Left forelimb (tissue), 1 donor: ENCODE results near the gene TCF25.
"Not testable (repeated sequence)": the region's sequence is repeated elsewhere in the genome, so short reads cannot be mapped to it uniquely, and the experiment has no call there.

Experiments
- DNase-seq: peaks from one replicate; pipeline ENCODE4 v3.0.0-alpha.2; 2018; ENCODE audit warnings: low spot score

The TCF25 gene

DNA sequence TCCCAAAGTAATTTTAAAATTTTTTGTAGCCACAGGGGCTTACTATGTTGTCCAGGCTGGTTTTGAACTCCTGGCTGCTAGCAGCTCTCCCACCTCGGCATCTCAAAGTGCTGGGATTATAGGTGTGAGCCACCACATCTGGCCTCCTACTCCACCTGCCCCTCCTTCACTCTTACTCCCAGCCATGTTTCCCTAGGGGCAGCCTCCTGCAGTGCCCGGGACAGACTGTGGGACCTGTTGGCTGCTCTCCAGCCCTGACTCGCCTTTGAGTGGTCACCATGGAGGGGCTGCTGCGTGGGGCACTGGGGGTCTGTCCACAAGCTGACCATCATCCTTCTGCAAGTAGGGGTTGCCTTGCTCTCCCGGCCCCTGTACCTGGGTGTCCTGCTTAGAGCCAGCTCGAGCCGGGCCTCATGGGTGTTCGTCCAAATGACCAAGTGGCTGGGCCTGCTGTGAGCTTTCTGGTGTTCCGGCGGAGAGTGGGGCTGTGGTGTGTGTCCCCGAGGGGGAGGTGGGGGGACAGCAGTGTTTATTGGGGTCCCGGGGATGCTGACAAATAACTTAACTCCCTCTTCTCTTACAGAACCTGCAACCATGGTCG lies 28.6 kb upstream of the TCF25 start:
- no peak for DNase-seq

DNA sequence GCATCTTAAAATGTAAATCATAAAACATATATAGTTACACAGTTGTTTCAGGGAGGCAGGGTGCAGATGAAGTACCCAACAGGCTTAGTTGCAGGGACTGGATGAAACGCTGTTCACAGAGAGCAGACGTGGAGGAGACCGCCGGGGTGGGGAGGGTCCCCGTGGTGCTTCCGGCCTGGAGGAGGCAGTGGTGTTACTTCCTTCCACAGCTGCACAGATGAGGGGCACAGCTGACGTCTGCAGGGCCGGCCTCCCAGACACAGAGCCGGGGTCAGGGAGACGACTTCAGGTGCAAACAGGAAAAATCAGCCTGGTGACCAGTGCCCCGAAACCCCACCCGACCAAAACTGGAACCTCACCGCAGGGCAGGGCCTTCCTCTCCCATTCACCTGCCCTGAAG lies 28.0 kb upstream of the TCF25 start:
- DNase-seq = no peak

DNA sequence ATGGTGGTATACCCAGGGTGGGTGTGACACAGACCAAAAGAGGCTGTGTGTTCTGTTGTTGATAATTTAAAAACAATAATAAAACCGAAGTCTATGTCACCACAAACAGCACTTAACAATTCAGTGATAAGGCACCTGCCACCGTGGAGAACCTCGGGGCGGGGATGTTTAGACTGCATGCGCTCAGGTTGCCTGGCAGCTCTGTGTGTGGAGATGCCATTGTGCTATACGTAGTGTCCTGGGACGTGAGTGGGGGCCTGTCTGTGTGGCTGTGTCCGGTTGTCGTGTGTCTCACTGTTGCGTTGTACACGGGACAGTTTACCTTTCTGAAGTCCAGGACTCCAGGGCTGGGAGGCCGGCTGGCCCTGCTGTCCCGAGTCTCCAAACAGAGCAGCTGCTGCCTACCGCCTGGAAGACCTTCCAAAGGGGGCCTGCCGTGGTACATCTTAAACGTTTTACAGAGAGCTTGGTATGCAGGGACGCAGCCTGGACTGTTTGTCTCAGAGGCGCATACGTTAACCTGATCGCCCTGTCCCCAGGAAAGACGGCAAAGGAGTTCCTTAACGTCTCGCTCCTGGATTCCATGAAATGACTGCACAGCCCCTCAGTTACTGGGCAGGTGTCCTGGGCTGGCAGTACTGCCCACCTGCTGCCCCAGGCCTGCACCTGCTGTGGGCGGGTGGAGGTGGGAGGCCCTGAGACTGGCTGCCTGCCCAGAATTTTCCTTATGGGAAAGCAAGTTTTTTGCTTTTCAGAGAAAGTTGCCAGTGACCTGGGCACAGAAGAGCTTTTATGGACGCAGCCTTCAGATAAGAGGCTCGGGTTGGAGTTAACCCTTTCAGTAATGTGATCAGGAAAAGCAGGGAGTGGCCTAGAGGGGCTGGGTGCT lies 26.1 kb upstream of the TCF25 start:
- DNase-seq = no peak

DNA sequence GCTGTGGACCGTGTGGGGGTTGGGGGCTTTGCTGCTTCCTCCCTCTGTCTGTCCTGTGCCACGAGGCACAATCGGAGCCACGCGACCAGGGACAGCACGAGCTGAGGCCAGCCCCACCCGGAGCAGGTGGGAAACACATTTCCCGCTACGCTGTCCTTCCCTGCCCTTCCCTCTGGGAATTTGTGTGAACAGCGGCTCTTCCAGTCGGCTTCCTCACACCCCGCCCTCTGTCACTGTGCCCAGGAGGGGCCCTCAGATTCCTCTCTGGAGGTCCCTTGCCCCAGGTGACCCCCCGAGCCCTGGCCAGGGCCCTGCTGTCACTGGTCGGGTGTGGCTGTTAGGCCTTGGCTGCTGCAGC lies 25.5 kb upstream of the TCF25 start:
- no peak for DNase-seq

DNA sequence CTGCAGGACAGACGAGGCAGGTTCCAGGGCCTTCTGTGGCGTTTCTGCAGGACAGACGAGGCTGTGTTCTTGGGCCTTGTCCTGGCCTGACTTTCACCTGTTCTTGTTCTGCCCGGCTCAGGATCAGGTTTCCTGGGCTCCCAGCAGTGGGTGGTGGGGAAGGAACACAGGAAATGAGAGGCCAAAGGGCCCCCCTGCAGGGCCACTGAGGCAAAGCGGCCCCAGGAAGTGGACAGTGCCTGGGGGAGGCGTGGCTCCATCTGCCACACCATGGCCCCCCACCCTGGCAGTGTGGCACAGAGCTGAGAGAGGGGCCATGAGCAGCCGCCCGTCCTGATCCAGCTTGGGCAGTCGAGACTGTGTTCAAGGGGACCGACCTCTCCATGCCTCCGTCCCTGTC lies 24.4 kb upstream of the TCF25 start:
- no peak for DNase-seq

DNA sequence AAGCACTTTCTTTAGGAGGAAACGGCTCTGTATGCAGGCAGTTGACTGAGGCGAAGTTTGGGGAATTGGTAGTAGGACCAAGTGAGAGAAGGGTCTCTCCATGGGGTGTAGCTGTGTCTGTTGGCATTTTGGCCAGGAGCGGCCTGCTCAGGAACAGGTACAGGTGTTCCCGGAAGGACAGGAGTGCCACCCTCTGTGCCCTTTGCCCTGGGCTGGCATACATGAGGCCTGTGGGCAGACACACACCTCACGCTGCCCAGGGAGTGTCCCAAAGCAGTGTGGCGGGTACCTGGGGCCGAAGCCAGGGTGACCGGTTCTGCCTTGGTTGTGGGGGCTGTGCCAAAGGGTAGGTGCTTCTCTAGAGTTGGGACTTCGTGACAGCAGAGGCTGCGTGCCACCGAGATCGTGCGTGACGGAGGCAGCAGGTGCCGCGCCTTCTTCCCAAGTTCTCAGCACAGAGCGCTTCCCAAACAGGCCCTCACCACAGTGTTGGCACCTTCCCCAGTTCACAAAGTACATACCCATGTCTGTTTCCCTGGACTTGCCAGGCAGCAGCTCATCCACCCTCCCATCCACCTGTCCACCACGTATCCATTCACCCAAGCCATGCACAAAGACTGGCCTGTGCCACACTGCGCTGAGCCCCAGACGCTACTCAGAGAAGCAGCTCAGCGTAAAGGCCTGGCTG lies 19.9 kb upstream of the TCF25 start:
- DNase-seq = no peak

DNA sequence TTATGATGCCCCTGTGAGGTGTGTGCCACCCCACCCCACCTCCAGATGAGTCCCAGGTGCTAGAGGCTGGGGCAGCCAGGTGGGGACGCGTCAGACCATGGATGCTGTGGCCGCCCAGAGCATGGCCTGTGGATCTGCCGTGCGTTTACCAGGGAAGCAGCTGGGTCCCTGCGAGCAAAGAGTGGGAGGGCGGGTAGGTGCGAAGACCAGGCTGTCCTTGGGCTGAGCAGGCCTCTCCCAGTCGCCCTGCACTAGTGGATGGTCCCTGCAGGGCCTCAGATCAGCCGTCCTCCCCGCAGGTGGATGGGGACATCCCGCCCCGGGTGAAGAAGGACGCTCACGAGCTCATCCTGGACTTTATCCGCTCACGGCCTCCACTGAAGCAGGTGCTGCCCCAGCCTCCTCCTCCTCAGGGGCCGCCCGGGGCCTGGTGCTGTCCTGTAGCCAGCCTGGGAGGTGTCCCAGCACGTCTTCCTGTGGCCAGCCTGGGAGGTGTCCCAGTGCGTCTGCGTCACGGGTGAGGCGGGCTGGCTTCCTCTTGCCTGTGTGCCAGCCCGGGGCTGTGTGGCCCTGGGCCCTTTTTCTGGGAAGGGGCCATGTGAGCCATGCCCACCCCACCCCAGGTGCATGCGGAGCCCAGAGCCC lies 18.0 kb upstream of the TCF25 start:
- no peak for DNase-seq

DNA sequence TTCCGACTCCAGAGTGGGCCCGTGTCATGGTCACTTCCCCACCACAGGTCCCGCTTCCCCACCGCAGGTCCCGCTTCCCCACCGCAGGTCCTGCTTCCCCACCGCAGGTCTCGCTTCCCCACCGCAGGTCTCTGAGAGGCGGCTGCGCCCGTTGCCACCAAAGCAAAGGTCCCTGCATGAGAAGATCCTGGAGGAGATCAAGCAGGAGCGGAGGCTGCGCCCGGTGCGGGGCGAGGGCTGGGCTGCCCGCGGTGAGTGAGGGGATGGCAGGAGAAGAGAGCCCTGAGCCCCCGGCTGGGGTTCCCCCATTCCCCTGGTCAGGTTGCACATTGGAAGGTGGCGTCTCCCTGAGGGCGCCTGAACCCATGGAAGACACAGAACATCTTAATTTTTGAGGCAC lies 17.4 kb upstream of the TCF25 start:
- DNase-seq = no peak

DNA sequence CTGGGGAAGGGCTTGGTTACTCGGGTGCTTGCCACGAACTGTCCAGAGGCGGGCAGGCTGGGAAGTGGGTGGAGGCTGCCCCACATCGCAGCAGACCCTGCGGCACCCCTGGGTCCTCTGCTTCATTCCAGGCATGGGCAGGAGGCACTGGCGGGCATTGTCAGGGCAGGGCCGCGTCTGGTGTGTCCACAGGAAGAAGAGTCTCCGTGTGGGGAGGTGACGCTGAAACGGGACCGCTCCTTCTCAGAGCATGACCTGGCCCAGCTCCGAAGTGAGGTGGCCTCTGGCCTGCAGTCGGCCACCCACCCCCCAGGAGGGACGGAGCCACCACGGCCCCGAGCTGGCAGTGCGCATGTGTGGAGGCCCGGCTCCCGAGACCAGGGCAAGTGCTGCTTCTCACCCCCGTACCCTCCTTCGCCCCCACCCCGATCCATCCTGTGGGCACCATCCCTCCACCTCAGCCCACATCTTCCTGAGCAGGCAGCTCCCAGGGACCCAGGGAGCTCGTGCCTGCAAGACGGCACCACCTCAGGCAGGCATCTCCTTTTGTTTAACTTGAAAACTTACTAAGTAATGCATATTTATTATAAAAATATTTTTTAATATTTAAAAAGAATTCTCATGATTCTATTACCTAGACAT lies 14.3 kb upstream of the TCF25 start:
- DNase-seq = no peak

DNA sequence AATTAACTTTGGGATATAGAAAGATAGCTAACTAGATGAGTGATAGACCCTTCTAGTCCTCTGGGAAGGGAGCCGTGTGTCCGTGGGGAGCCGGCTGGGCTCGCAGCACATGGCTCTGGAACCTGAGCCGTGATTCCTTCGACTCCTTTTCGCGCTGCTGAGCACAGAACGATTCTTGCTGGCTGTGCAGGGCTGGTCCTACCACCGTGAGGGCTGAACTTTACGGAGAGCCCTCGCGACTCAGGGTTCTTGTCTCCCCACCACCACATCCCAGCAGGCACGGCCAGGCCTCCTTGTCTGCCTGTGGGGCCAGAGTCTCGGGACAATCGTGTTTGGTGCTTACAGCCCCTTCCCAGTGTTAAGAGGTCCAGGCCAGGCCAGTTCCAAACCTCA lies 13.8 kb upstream of the TCF25 start:
- DNase-seq = no peak

DNA sequence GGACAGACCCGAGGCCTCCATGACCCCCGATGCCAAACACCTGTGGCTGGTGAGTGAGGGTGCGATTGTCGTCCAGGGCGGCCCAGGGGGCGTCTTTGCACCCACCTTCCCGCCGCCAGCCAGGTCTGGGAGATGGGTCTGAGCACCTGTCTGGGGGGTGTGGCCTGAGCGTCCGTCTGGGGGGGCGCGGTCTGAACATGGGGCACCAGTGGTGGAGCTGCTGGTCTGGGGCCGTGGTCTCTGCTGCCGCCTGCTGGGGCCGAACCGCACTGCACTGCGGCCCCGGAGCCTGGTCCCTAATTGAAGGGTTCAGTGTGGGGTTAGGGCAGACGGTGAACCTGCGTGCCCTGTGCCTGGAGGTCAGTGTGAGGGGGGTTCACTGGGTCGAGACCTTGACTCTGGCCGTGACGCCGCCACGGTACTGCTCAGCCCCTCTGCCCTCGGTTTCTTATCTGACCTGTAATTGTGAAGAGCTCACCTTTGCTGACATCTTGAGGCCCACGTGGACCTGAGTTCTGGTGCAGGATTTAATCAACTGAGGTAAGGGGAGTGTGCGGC lies 12.6 kb upstream of the TCF25 start:
- peak; percentile 77 for DNase-seq

DNA sequence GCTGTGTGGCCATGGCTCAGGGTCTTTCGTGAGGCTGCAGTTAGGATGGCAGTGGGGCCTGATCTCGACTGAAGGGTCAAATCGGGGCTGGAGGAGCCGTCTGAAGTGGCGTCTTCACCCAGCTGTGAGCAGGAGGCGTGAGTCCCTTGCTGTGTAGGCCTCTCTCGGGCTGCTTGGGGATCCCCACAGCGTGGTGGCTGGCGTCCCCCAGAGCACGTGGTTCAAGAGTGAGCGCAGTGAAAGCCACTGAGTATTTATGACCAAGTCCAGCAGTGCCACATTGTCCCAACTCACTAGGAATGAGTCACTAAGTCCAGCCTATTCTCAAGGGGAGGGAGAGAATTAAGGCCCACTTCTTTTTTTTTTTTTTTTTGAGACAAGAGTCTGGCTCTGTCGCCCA lies 11.7 kb upstream of the TCF25 start:
- no peak for DNase-seq

DNA sequence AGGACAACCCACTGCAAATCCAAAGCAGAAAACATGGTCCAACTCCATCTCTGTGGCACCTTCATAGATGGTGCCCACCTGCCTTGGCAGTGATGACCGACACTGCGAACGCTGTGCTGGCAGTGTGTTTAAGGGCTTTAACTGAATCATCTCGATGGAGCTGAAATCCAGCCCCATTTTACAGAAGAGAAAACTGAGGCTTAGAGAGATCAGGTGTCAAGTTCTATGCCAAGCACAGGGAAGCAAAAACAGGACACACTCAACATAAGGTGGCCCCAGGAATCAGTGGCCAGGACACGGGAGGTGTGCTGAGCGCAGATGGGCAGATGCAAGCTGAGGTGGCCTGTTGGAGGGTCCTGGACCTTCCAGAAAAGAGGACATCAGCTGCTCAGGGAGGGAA lies 10.7 kb upstream of the TCF25 start:
- no peak for DNase-seq

DNA sequence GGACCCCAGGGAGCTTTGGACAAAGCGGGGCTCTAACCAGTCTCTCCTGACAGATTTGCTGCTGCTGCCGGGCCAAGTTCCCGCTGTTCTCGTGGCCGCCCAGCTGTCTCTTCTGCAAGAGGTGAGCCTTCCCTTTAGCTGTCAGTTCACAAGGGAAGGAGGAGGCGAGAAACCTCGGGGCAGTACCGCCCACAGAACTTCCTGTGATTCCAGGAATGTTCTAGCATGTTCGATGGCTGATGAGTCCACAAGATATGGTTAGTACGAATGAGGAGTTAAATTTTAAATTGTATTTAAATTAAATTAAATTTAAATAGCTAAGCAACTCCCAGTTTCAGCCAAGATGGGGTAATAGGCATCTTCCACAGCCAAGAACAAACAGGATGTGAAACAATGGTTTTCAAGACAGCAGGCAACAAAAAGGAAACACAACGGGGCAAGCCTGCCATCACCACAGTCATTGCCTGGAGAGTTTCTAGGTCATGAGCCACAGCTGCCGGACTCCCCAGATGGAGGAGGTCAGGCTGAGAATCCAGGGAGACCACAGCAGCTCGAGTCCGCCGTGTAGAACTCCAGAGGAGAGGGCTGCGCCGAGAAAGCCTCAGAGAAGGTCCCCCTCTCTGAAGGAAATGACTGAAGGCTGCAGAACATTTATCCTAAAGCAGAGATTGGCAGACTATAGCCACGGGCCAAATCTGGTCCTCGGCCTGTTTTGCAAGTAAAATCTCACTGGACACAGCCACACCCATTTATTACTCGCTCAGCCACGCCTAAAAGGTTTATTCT lies 9.5 kb upstream of the TCF25 start:
- DNase-seq = no peak

DNA sequence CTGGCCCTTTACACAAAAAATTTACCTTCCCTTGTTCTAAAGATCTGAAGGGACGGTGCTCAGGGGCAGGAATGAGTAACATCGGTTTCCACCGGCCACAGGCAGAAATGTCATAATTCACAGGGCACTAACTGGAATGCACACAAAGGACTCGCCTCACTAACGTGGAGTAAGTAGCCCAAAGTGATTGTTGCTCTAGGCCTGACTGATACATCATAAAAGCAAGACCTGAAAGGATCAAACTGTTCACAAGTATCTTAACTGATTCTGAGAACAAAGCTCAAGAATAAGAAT lies 8.9 kb upstream of the TCF25 start:
- no peak for DNase-seq

DNA sequence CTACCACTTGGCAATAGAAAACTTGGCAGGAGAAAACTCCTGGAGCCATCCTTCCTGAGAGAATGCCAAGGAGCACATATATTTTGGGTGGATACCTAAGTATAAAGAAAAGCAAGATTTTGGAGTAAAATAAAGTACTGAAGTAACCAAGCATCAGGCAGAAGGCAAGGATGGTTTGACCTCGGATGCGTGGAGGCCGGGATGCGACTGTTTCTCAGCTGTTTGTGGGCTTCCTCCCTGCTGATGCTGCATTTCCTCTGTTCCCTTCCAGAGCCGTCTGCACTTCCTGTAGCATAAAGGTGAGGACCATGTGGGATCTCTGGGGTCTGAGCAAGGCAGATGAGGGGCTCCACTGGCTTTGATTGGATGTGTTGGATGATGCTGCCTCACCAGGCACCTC lies 5.5 kb upstream of the TCF25 start:
- DNase-seq = no peak

DNA sequence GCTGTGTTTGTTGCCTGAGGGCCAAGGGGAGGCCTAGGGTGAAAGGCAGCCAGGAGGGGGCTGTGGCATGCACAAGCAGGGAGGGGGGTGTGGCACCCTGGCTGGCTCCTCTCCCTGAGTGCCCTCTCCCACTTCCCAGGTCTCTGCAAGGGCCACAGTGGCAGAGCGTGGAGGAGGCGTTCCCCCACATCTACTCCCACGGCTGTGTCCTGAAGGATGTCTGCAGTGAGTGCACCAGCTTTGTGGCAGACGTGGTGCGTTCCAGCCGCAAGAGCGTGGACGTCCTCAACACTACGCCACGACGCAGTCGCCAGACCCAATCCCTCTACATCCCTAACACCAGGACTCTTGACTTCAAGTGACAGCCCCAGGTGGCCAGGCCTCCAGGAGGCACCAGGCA lies 3.5 kb upstream of the TCF25 start:
- DNase-seq = no peak

DNA sequence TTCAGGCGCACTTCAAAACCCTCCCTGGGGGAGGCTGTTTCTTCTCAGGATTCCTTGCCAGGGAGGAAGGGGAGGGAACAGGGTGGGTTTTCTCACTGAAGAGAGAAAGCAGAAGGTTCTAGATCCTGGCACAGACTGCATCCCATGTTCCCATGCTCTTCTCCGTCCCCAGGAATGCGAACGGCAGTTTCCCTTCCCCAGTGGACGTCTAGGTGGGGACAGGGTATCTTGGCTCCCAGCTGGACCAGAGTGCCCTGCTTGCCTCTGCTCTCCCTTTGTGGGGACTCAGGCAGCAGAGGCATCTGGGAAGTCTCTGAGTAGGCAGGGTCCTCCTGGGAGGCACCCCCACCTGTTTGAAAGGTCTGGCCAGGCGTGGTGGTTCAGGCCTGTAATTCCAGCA lies 3.0 kb upstream of the TCF25 start:
- DNase-seq = no peak

DNA sequence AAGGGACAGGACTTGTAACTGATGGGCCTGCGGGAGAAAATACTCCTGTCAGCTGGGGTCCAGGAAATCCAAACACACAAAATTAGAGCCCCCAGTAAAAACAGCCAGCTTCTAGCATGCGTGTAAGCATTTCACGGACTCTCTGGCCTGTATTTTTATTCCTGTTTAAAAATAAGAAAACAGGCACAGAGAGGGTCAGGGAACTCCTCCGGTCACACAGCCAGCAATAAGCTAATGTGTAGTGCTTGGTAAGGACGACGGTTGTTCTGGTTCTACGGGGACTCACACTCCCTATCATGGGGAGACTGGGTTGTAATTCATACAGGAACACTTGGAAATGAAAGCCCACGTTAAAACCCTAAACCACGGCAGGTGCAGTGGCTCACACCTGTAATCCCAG lies 1.5 kb upstream of the TCF25 start:
- no peak for DNase-seq

DNA sequence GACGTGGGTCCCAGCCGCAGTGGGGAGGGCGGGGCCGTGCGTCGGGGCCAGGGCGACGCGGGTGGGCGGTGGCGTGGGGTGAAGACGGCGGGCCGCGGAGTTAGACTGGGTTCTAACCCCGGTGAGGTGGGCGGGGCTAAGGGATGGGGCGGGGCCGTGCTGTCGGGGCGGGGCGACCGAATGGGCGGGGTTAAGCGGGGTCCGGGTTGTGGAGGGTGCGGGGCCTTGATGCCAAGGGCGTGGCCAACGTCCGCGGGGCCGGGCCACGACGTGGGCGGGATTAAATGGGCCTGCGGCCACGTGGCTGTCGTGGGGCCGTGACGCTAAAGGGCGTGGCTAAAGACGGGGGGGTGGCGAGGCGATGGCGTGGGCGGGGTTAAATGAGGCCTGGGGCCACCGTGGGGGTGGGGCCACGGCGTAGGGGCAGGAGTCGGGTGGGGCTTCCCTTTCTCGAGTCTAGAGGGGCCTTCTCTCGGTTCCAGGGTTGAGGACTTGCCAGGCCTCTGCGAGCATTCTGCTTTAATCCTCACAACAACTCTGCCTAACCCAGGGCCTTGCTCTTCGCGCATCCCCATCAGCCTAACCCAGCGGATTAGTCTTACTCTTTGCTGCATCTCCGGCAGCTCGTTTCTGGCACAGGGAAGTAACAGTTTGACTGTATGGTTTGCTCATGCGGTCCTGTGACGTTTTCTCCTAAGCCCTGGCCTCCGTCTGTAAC lies 739 bp downstream of the TCF25 start:
- DNase-seq = peak; percentile 100

DNA sequence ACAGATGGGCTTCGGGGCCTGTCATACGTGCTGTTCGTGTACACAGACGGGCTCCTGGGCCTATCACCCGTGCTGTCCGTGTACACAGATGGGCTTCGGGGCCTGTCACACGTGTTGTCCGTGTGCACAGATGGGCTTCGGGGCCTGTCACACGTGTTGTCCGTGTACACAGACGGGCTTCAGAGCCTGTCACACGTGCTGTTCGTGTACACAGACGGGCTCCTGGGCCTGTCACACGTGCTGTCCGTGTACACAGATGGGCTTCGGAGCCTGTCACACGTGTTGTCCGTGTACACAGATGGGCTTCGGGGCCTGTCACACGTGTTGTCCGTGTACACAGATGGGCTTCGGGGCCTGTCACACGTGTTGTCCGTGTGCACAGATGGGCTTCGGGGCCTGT lies 5.7 kb downstream of the TCF25 start:
- not testable (repeated sequence) for DNase-seq
